Panc1 (cell line): ENCODE data around the gene UFSP2.

ENCODE experiments used
- CTCF ChIP-seq: fragments of 450-650 bp; IDR thresholded peaks from 2 replicates; pipeline ENCODE4 v1.5.1; 2017; ENCODE audit warnings: mild to moderate bottlenecking
- POLR2AphosphoS5 ChIP-seq: IDR thresholded peaks from 2 replicates; pipeline ENCODE4 v1.6.1; 2012; ENCODE audit warnings: mild to moderate bottlenecking, low read depth, low read length, moderate library complexity
- REST ChIP-seq, 2 experiments: IDR thresholded peaks; 2 replicates each; pipeline ENCODE4 v1.6.1; 2011 to 2012; ENCODE audit warnings: low read depth in 2 of 2, control low read depth in 1 of 2, low read length in 1 of 2, mild to moderate bottlenecking in 1 of 2, moderate library complexity in 1 of 2; ENCODE audit not compliant: insufficient read depth in 1 of 2
- SIN3A ChIP-seq: IDR thresholded peaks from 2 replicates; pipeline ENCODE4 v1.6.1; 2012; ENCODE audit warnings: low read depth, mild to moderate bottlenecking, low read length, moderate library complexity, borderline replicate concordance; ENCODE audit not compliant: insufficient read depth
- TCF7L2 ChIP-seq: IDR thresholded peaks from 2 replicates; pipeline ENCODE4 v1.6.1; 2011; ENCODE audit warnings: mild to moderate bottlenecking, low read depth, low read length, inconsistent platforms

GRCh38 chr4:185463541-185463940, 37.8 kb upstream of the UFSP2 start:
- no peak for TF ChIP-seq CTCF
- no peak for TF ChIP-seq SIN3A
- TF ChIP-seq POLR2AphosphoS5: no peak
- TF ChIP-seq TCF7L2: no peak
- no peak for TF ChIP-seq REST (IDR thresholded peaks at IDR 0.05; ENCODE audit: insufficient read depth in 1 of 2, low read depth in 2 of 2, low read length in 1 of 2)
